ENCODE results near the gene TRPM1. TPM values are rescaled to one million over a fixed set of nuclear protein-coding genes. Genes with fewer than 3 reads are reported as not detected.

TRPM1 gene
- total RNA-seq, 2 donors from 2014 or later = not detected

DNA sequence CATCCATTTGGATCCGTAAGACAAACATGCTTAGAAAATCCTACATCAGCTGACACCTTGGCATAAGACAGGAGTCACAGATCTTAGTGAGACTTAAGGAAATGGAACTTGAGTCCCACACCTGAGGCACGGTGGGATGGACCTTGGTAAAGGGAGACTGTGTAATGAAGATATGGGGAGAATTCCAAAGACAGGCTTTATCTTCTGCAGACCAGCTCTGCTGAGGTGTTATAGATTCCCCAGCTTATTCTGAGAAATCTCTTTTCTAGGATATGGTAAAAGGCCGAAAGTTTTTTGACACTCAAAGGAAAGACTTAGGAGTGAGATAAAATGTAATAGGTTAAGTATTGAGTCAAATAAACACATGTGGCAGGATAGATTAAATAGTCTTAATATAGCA, 101.8 kb downstream of the TRPM1 start:
- Mint-ChIP-seq H3K27me3 (no peaks in the 10 kb centered on the region), H3K27ac (no peak overlapping the region), H3K9me3 (no peaks in the 10 kb centered on the region), H3K36me3 (no peaks in the 10 kb centered on the region), H3K4me3 (no peak overlapping the region), H3K4me1 (ENCODE audit: low read depth in 2 of 2) (peaks cover 7 to 11% of the 10 kb centered on the region in 2 donors)
- DNase-seq (ENCODE audit: low spot score) = no peak
- no peak for ATAC-seq

DNA sequence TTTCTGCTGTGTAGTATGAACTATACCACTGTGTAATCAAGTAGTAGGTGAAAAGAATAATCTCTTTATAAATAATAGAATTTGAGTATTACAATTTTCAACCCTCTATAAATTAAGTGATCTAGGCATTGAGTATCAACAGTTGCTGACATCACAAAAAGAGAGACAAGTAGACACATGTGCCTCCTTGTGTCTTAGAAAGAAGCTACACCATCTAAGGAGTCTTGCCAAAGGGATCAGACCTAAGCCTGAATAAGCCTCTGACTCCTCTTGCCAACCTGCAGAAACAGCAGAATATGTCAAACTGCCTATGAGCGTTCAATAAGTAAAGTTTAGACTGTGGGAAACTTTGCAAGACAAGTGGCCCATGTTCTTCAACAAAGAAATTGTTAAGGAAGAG, 104.3 kb downstream of the TRPM1 start:
- no peaks in the 10 kb centered on the region for H3K9me3 Mint-ChIP-seq
- H3K36me3 Mint-ChIP-seq = no peaks in the 10 kb centered on the region
- no peak overlapping the region for H3K4me3 Mint-ChIP-seq
- no peak for DNase-seq (ENCODE audit: low spot score)
- H3K4me1 Mint-ChIP-seq (ENCODE audit: low read depth in 2 of 2) = no peaks in the 10 kb centered on the region
- no peak overlapping the region for H3K27ac Mint-ChIP-seq
- no peaks in the 10 kb centered on the region for H3K27me3 Mint-ChIP-seq
- ATAC-seq = no peak

DNA sequence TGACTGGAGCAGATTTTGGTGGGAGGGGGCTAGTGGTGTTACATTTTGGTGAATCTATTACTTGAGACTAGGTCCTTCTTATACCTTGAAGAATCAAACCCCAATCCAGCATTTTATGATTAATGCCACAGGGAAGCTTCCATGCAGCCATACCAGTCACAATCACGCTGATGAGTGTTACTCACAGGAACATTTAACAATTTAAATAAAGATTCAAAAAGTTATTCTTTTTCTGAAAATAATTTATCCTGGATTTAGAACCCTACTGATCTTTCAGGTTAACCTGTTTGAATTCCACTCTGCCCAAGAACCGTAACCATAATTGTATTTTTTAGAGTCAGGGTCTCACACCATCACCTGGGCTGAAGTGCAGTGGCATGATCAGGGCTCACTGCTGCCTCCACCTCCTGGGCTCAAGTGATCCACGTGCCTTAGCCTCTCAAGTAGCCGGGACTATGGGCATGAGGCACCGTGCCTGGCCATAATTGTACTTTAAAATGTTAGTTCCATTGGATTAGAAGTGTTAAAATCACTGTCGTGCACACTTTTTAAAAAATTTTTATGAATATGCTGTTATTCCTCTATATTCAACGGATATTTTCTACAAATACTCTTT, 109.2 kb downstream of the TRPM1 start:
- no peak for DNase-seq (ENCODE audit: low spot score)
- H3K4me1 Mint-ChIP-seq (ENCODE audit: low read depth in 2 of 2) = peaks cover 16 to 21% of the 10 kb centered on the region in 2 donors
- no peaks in the 10 kb centered on the region for H3K9me3 Mint-ChIP-seq
- peak overlapping the region; percentile 59 to 81 for H3K27ac Mint-ChIP-seq
- peak overlapping the region; percentile 85 for H3K4me3 Mint-ChIP-seq
- no peaks in the 10 kb centered on the region for H3K27me3 Mint-ChIP-seq
- ATAC-seq = no peak
- H3K36me3 Mint-ChIP-seq = no peaks in the 10 kb centered on the region

DNA sequence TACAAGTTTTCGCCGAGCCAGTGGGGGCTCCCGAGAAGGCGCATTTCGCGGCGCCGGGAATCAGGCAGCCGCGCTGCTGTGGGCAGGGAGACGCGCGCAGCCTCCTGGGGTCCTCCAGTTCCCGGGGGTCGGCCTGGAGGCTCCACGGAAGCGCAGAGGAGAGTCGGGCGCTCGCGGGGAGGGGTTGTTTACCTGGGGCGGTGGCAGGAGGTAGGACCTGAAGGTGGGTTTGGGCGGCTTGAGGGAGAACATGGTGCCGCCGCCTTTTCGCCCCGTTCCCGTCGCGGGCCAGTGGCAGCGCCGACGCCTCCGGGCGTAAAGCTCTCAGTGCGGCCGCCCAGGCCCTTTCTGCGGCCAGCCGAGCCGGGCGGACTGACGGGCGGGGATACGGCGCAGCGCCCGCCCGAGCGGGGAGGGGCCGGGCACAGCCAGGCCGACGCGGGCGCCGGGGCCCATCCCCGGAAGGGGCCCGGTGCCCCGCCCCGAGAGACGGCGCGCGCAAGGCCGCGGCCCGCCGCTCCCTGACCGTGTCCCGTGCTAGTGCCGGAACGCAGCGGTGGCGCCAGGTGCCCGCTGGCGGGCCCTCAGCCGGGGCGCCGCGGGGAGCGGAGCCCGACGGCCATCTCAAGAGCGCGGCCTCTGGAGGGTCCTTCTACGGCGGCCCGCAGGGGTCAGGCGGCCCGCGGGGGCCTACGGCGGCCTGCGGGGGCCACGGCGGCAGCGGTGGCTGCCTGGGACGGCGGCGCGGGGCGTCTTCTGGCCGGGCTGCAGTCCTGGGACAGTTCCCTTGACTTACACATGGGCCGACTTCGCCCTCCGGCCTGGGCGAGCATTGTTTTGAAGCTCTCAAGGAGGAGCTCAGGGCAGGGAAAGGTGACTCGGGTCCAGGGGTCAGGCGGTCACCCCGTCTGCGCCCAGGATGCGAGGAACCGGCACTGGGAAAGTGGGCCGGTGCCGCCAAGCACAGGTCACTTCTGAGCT, 110.0 kb downstream of the TRPM1 start, which contains the start of gene MTMR10:
Gene MTMR10, minus strand, starts transcription at position 374 of the 981 bp plus-strand sequence. Its CDS starts 122 bp downstream, at position 252.
- Mint-ChIP-seq H3K9me3 (no peaks in the 10 kb centered on the region), H3K27me3 (no peaks in the 10 kb centered on the region), H3K4me1 (ENCODE audit: low read depth in 2 of 2) (peaks cover 22 to 27% of the 10 kb centered on the region in 2 donors), H3K4me3 (peak within 1 kb of the TSS; percentile 96), H3K27ac (peak within 1 kb of the TSS; percentile 80 to 94), H3K36me3 (no peaks in the 10 kb centered on the region)
- DNase-seq (ENCODE audit: low spot score) = peak; percentile 86
- ATAC-seq = peak; percentile 99

DNA sequence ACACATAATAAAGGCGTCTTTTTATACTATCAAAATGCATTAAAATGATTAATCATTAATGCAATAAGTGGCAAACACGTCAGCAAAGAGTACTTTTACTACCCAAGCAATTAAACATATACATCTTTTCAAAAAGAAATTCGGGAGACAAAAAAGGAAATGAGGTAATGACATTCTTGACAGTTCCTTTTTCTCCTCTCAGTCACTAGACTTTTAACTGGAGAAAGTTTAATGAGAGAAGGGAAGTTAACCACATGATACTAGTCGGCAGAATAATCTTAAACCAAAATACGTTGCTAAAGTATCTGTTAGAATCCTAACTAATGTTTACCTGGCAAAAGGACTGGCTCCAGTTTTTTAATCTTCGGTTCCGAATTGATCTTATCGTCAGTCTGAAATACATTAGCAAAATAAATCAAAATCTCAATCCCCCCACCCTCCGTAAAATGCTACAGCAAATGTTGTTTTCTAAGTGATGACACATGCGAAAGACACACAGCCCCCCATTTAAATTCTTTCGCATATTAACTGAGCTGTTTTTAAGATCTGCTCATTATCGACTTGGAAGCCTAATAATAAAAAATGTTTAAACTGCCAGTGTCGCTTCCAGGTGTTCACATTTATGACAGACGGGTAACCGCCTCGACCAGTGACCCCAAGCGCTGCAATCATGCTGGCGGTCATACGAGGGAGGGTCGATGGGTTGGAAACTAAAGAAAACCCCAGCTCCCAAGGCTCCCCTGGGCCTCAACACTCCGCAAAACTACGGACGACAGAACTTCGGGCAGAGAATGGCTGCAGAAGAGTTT, 110.9 kb downstream of the TRPM1 start:
- no peak for DNase-seq (ENCODE audit: low spot score)
- H3K36me3 Mint-ChIP-seq = no peaks in the 10 kb centered on the region
- H3K27me3 Mint-ChIP-seq = no peaks in the 10 kb centered on the region
- H3K9me3 Mint-ChIP-seq = no peaks in the 10 kb centered on the region
- peak overlapping the region; percentile 96 for H3K4me3 Mint-ChIP-seq
- peaks cover 24 to 30% of the 10 kb centered on the region in 2 donors for H3K4me1 Mint-ChIP-seq (ENCODE audit: low read depth in 2 of 2)
- ATAC-seq = peak in 1 of 2 donors; percentile 5
- peak overlapping the region; percentile 80 to 94 for H3K27ac Mint-ChIP-seq

DNA sequence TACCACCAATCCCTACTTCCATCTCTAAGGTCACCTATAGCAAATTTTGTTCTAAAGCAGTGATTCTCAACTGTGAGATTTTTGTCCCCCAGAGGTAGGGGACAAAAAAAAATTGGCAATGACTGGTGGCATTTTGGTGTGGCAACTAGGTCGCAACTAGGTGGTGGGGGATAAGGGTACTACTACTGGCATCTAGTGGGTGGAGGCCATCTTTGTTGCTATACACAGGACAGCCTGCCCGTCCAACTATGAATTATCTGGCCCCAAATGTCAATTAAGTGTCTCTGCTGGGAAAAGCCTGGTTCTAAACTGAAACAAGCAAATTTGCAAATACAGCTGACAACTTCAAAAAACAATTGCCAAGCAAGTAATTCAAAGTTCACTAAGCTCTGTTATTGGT, 111.5 kb downstream of the TRPM1 start:
- no peaks in the 10 kb centered on the region for H3K9me3 Mint-ChIP-seq
- peaks cover 28 to 36% of the 10 kb centered on the region in 2 donors for H3K4me1 Mint-ChIP-seq (ENCODE audit: low read depth in 2 of 2)
- H3K27ac Mint-ChIP-seq = peak overlapping the region; percentile 80 to 94
- no peaks in the 10 kb centered on the region for H3K27me3 Mint-ChIP-seq
- peak overlapping the region; percentile 96 for H3K4me3 Mint-ChIP-seq
- no peak for ATAC-seq
- H3K36me3 Mint-ChIP-seq = no peaks in the 10 kb centered on the region
- DNase-seq (ENCODE audit: low spot score) = no peak

DNA sequence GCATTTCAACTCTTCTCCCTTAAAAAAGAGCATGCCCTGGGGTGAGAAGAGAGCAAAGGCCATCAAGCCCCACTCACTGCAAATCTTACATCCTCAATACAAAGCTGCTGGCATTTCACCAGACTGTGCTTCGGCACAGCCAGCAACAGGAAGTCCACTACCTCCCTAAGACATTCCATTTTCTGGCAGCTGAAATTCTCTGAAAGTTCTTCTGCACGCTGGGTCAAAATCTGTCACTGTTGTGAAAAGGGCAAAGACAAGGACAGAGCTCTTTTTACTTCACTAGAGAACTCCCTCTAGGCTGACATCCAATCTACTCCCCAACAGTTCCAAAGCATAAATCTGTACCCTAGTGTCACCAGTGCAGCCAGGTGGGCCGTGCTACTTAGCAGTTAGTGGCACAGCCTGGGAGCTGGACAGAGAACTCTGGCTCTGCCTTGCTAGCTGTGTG, 116.4 kb downstream of the TRPM1 start:
- Mint-ChIP-seq H3K9me3 (no peaks in the 10 kb centered on the region), H3K4me3 (no peak overlapping the region), H3K27me3 (no peaks in the 10 kb centered on the region), H3K4me1 (ENCODE audit: low read depth in 2 of 2) (peaks cover 48 to 55% of the 10 kb centered on the region in 2 donors), H3K36me3 (peaks cover 16% of the 10 kb centered on the region), H3K27ac (peak overlapping the region in 1 of 2 donors; percentile 27)
- ATAC-seq (no peak), DNase-seq (ENCODE audit: low spot score) (no peak)

DNA sequence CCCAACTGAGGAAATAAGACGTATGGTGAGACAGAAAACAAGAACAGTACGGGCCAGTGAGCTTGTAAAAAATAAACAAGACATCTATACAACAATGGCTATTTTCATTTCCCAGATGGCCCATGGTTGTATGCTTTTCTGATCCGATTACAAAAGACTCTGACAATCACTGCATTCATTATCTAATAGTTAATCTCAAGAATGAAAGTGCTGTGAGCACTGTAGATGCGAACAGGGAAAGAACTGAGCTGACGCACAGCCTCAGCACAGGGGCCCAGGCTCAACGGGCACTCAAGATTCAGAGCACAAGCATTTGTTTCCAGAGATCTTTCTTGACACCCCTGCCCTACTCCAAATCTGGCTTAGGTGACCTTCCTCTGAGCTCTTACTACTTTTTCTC, 117.0 kb downstream of the TRPM1 start:
- Mint-ChIP-seq H3K27me3 (no peaks in the 10 kb centered on the region), H3K27ac (peak overlapping the region in 1 of 2 donors; percentile 27), H3K4me1 (ENCODE audit: low read depth in 2 of 2) (peaks cover 50 to 55% of the 10 kb centered on the region in 2 donors), H3K4me3 (no peak overlapping the region), H3K9me3 (no peaks in the 10 kb centered on the region), H3K36me3 (peaks cover 20% of the 10 kb centered on the region)
- no peak for DNase-seq (ENCODE audit: low spot score)
- ATAC-seq = no peak

DNA sequence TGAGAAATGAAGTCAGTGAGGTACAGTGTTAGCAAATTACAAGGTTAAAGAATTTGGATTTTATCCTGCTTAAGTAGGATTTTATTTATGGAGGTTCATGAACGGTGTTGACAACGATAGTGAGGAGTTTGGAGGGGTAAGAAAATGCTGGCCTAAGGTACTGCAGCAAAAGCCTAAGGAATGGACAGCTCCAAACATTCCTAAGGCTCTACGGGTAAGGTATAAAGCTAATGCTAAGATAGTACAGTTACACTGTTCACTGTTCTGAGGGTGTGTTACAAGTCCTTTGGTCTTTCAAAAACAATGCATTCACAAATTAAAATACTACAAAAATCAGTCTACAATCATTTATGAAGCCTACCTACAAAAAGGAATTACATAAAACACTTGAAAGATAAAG, 117.4 kb downstream of the TRPM1 start:
- no peak for DNase-seq (ENCODE audit: low spot score)
- H3K27ac Mint-ChIP-seq = no peak overlapping the region
- no peaks in the 10 kb centered on the region for H3K9me3 Mint-ChIP-seq
- peaks cover 53 to 59% of the 10 kb centered on the region in 2 donors for H3K4me1 Mint-ChIP-seq (ENCODE audit: low read depth in 2 of 2)
- no peak for ATAC-seq
- H3K4me3 Mint-ChIP-seq = no peak overlapping the region
- no peaks in the 10 kb centered on the region for H3K27me3 Mint-ChIP-seq
- H3K36me3 Mint-ChIP-seq = peaks cover 24% of the 10 kb centered on the region

DNA sequence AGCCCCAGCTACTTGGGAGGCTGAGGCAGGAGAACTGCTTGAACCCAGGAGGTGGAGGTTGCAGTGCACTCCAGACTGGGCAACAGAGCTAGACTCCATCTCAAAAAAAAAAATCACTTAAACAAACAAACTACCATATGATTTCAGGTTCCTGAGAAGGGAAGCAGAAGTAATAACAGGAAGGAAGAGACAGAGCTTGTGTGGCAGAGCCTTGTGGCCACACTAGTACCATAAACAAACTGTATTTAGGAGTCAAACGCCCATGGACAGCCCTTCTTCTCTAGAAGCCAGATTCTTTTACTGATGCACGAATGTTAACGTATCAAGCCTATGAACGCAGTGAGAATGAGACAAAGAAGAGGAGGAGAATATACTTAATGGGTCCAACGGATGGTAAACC, 122.1 kb downstream of the TRPM1 start:
- no peak overlapping the region for H3K27ac Mint-ChIP-seq
- DNase-seq (ENCODE audit: low spot score) = no peak
- H3K4me3 Mint-ChIP-seq = no peak overlapping the region
- H3K4me1 Mint-ChIP-seq (ENCODE audit: low read depth in 2 of 2) = peaks cover 36 to 40% of the 10 kb centered on the region in 2 donors
- no peak for ATAC-seq
- H3K36me3 Mint-ChIP-seq = peaks cover 25% of the 10 kb centered on the region
- no peaks in the 10 kb centered on the region for H3K27me3 Mint-ChIP-seq
- no peaks in the 10 kb centered on the region for H3K9me3 Mint-ChIP-seq

DNA sequence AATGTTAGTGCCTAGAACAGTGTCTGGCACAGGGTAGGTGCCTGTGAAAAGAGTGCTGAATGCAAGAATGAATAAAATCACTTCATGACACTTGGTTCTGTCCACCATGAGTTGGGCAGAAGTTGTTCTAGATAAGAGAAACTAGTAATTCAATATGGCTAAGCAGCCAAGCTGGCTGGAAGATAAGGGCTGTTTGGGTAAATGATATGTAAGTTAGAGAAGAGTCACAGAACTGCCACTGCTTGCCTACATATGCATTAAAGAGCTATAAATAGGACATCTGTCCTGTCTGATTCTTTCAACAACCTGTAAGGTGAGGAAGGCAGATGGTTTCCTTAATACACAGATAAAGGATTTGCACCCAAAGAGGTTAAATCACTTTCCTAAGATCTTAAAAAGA, 123.2 kb downstream of the TRPM1 start:
- no peak for DNase-seq (ENCODE audit: low spot score)
- ATAC-seq = no peak
- H3K4me1 Mint-ChIP-seq (ENCODE audit: low read depth in 2 of 2) = peaks cover 26 to 37% of the 10 kb centered on the region in 2 donors
- no peaks in the 10 kb centered on the region for H3K27me3 Mint-ChIP-seq
- H3K36me3 Mint-ChIP-seq = peaks cover 19% of the 10 kb centered on the region
- no peak overlapping the region for H3K27ac Mint-ChIP-seq
- no peak overlapping the region for H3K4me3 Mint-ChIP-seq
- H3K9me3 Mint-ChIP-seq = no peaks in the 10 kb centered on the region

DNA sequence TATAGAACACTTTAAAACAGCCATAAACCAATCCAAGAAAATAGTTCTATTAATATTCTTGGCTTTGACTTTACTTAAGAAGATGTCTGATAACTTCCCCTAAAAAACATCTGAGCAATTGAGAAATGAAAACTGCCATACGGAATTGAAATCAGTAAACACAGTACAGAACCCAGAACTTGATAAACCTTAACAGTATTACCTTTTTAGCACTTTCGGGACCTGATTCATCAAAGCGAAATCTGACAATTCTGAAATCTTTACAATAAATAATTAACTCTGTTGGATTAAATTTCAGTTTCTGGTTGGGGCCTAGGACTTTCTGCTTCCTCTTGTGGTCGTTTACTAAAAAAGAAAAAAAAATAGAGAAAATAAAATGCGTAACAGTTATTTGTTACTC, 127.4 kb downstream of the TRPM1 start:
- ATAC-seq (no peak), DNase-seq (ENCODE audit: low spot score) (no peak)
- Mint-ChIP-seq H3K4me3 (no peak overlapping the region), H3K27ac (no peak overlapping the region), H3K36me3 (peaks cover under 1% of the 10 kb centered on the region), H3K9me3 (no peaks in the 10 kb centered on the region), H3K4me1 (ENCODE audit: low read depth in 2 of 2) (peaks cover 14 to 18% of the 10 kb centered on the region in 2 donors), H3K27me3 (no peaks in the 10 kb centered on the region)

DNA sequence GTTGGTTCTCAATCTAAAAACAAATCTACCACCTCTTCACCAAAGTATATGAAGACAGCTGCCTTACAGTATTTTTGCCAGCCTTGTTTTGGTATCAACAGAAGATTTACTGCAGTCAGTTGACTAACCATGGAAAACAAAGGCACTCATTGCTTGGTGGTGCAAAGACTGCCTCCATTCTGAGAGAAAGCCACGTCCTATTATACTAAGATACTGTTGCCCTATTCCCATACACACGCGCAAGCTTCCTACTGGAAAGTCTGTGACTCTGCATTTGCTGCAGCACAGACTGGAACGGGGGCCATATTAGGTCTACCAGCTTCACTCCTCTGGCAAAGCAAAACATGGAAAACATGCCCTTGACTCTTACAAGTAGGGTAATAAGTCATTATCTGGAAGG, 128.1 kb downstream of the TRPM1 start:
- Mint-ChIP-seq H3K9me3 (no peaks in the 10 kb centered on the region), H3K4me3 (no peak overlapping the region), H3K27me3 (no peaks in the 10 kb centered on the region), H3K36me3 (no peaks in the 10 kb centered on the region), H3K27ac (no peak overlapping the region), H3K4me1 (ENCODE audit: low read depth in 2 of 2) (peaks cover 16 to 17% of the 10 kb centered on the region in 2 donors)
- DNase-seq (ENCODE audit: low spot score) (no peak), ATAC-seq (no peak)
